ENCODE measurements around the gene SFSWAP.
"Not testable (repeated sequence)": the region's sequence is repeated elsewhere in the genome, so short reads cannot be mapped to it uniquely, and the experiment has no call there.

The SFSWAP gene

GRCh38 chr12:131704509-131704908 lies 6.4 kb upstream of the SFSWAP start:
- DNase-seq = no peak

- not testable (repeated sequence) for DNase-seq
Observed at GRCh38 chr12:131706709-131707108, 4.2 kb upstream of the SFSWAP start.

- no peak for DNase-seq
Observed at GRCh38 chr12:131709226-131709625, 1.7 kb upstream of the SFSWAP start.

- no peak for DNase-seq
Observed at GRCh38 chr12:131711551-131712205, 788 bp downstream of the SFSWAP start.

- no peak for DNase-seq
Observed at GRCh38 chr12:131713349-131713748, 2.5 kb downstream of the SFSWAP start.

GRCh38 chr12:131714759-131715158 lies 3.9 kb downstream of the SFSWAP start:
- DNase-seq = no peak

- DNase-seq = no peak
Observed at GRCh38 chr12:131716282-131716681, 5.4 kb downstream of the SFSWAP start.

GRCh38 chr12:131720241-131720640 lies 9.4 kb downstream of the SFSWAP start:
- no peak for DNase-seq

- no peak for DNase-seq
Observed at GRCh38 chr12:131720921-131721320, 10.0 kb downstream of the SFSWAP start.

GRCh38 chr12:131721548-131721947 lies 10.7 kb downstream of the SFSWAP start:
- no peak for DNase-seq

- no peak for DNase-seq
Observed at GRCh38 chr12:131723532-131723931, 12.6 kb downstream of the SFSWAP start.

- DNase-seq = no peak
Observed at GRCh38 chr12:131724534-131724933, 13.6 kb downstream of the SFSWAP start.

GRCh38 chr12:131725503-131725902 lies 14.6 kb downstream of the SFSWAP start:
- DNase-seq = no peak

- no peak for DNase-seq
Observed at GRCh38 chr12:131728720-131729119, 17.8 kb downstream of the SFSWAP start.

- no peak for DNase-seq
Observed at GRCh38 chr12:131729254-131729955, 18.5 kb downstream of the SFSWAP start.

GRCh38 chr12:131732996-131733615 lies 22.2 kb downstream of the SFSWAP start:
- DNase-seq = no peak

- no peak for DNase-seq
Observed at GRCh38 chr12:131733874-131734273, 23.0 kb downstream of the SFSWAP start.

GRCh38 chr12:131734336-131735152 lies 23.7 kb downstream of the SFSWAP start:
- DNase-seq = no peak

- no peak for DNase-seq
Observed at GRCh38 chr12:131735153-131735456, 24.2 kb downstream of the SFSWAP start.

GRCh38 chr12:131735476-131736445 lies 24.9 kb downstream of the SFSWAP start:
- DNase-seq = no peak

GRCh38 chr12:131736446-131737149 lies 25.7 kb downstream of the SFSWAP start:
- no peak for DNase-seq
